HG02571 (cell line): ENCODE data around the gene MCCC1.
"Not testable (repeated sequence)": the region's sequence is repeated elsewhere in the genome, so short reads cannot be mapped to it uniquely, and the experiment has no call there.

Experiments used
- ATAC-seq: cut with Tn5 transposase; IDR thresholded peaks from one replicate; pipeline ENCODE4 v1.9.1; 2021; ENCODE audit warnings: mild to moderate bottlenecking, moderate library complexity; ENCODE audit not compliant: unreplicated experiment

MCCC1 gene

GRCh38 chr3:183106635-183107034 lies 7.3 kb upstream of the MCCC1 start:
- no peak for ATAC-seq

GRCh38 chr3:183103950-183104349 lies 4.7 kb upstream of the MCCC1 start:
- not testable (repeated sequence) for ATAC-seq

GRCh38 chr3:183101040-183101439 lies 1.7 kb upstream of the MCCC1 start:
- not testable (repeated sequence) for ATAC-seq

GRCh38 chr3:183100376-183100775 lies 1.1 kb upstream of the MCCC1 start:
- ATAC-seq, result no peak

GRCh38 chr3:183099838-183100204 lies 525 bp upstream of the MCCC1 start:
- ATAC-seq, result no peak

- ATAC-seq, result no peak
These were observed 715 bp downstream of the MCCC1 start for GRCh38 chr3:183098536-183099025.

GRCh38 chr3:183094711-183095110 lies 4.6 kb downstream of the MCCC1 start:
- ATAC-seq, result no peak

GRCh38 chr3:183092256-183092655 lies 7.0 kb downstream of the MCCC1 start:
- no peak for ATAC-seq

- no peak for ATAC-seq
These were observed 12.1 kb downstream of the MCCC1 start for GRCh38 chr3:183087184-183087583.

- no peak for ATAC-seq
These were observed 13.5 kb downstream of the MCCC1 start for GRCh38 chr3:183085634-183086390.

- no peak for ATAC-seq
These were observed 16.9 kb downstream of the MCCC1 start for GRCh38 chr3:183082355-183082915.

GRCh38 chr3:183081459-183082183 lies 17.7 kb downstream of the MCCC1 start:
- ATAC-seq, result no peak

- ATAC-seq, result no peak
These were observed 18.7 kb downstream of the MCCC1 start for GRCh38 chr3:183080628-183081027.

GRCh38 chr3:183074881-183075280 lies 24.4 kb downstream of the MCCC1 start:
- no peak for ATAC-seq

- ATAC-seq, result no peak
These were observed 25.0 kb downstream of the MCCC1 start for GRCh38 chr3:183074261-183074660.

GRCh38 chr3:183073839-183074238 lies 25.5 kb downstream of the MCCC1 start:
- no peak for ATAC-seq

GRCh38 chr3:183070892-183071291 lies 28.4 kb downstream of the MCCC1 start:
- ATAC-seq, result no peak

- no peak for ATAC-seq
These were observed 30.2 kb downstream of the MCCC1 start for GRCh38 chr3:183069086-183069485.

- ATAC-seq, result not testable (repeated sequence)
These were observed 32.4 kb downstream of the MCCC1 start for GRCh38 chr3:183066891-183067290.

- no peak for ATAC-seq
These were observed 34.8 kb downstream of the MCCC1 start for GRCh38 chr3:183064475-183064874.

GRCh38 chr3:183061391-183062172 lies 37.7 kb downstream of the MCCC1 start:
- ATAC-seq, result no peak
